GM12872 (cell line): ENCODE data around the gene HSD3B1.

ENCODE experiments used
- TF ChIP-seq, protein P1 (sequence below): IDR thresholded peaks from 3 replicates; pipeline ENCODE4 v1.5.1; 2011; ENCODE audit warnings: low read depth, mild to moderate bottlenecking, low read length, moderate library complexity; ENCODE audit not compliant: insufficient read depth

The HSD3B1 gene

DNA sequence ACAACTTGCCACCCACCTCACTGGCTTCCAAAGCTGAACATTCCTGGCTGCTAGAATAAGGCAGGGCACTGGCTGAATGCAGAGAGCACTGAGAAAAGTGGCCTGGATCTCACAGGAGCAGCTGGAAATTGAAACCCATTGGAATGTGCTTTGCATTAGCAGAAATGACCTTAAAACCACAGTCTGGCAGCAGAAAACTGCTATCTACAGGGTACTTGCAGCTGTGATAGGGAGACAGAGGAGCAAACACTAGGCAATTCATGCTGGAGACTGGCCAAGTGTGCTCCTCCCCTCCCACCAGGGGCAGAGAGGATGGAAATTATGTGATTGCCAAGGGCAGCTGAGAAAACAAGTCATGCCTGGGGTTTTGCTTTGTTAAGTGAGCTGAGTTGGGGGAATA lies 47.2 kb downstream of the HSD3B1 start:
- TF ChIP-seq, protein P1, sequence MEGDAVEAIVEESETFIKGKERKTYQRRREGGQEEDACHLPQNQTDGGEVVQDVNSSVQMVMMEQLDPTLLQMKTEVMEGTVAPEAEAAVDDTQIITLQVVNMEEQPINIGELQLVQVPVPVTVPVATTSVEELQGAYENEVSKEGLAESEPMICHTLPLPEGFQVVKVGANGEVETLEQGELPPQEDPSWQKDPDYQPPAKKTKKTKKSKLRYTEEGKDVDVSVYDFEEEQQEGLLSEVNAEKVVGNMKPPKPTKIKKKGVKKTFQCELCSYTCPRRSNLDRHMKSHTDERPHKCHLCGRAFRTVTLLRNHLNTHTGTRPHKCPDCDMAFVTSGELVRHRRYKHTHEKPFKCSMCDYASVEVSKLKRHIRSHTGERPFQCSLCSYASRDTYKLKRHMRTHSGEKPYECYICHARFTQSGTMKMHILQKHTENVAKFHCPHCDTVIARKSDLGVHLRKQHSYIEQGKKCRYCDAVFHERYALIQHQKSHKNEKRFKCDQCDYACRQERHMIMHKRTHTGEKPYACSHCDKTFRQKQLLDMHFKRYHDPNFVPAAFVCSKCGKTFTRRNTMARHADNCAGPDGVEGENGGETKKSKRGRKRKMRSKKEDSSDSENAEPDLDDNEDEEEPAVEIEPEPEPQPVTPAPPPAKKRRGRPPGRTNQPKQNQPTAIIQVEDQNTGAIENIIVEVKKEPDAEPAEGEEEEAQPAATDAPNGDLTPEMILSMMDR: no peak

DNA sequence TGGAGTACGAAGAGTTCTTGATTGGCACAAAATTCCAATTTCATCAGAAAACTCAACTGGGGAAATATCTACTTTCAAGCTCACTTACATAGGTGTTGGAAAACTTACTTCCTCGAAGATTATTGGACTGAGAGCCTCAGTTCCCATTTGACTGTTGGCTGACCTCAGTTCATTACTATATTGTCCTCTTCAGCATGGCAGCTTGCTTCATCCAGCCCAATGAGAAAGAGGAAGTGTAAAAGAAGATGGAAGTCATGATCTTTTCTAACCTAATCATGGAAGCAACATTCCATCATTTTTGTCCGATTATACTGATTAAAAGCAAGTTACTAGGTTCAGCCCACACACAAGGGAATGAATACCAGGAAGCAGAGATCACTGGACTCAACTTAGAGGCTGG lies 49.4 kb downstream of the HSD3B1 start:
- TF ChIP-seq, protein P1: no peak

DNA sequence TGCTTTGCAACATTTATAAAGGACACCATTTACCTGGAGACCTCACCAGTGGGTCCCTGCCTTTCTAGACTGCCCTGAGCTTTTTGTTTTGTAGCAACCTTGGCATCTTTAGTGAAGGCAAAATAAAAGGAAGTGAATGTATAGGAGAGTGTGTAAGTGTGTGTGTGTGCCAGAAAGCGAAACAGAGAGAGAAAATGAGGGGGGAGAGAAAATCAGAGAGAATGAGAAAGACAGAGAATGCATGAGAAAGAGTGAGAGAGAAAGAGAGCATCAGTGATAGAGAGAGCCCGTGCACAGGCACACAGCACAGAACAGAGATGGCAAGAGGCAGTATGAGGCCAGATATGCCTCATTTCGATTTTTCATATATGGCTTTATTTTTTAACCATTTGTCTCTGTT lies 57.5 kb downstream of the HSD3B1 start:
- TF ChIP-seq, protein P1: no peak
